HepG2 (cell line): Measurements from ENCODE around the gene EIF5A. TPM values are rescaled to one million over a fixed set of nuclear protein-coding genes. Genes with fewer than 3 reads are reported as not detected.

Source experiments
- ADNP ChIP-seq: sonication (generic); formaldehyde crosslinking; IDR thresholded peaks from 2 replicates; pipeline ENCODE4 v1.4.0; 2020; ENCODE audit warnings: missing genetic modification reagents
- E2F5 ChIP-seq: sonication (generic); formaldehyde crosslinking; conservative IDR thresholded peaks from 2 replicates; pipeline ENCODE4 v1.4.0; 2020; ENCODE audit warnings: missing genetic modification reagents
- GTF2F1 ChIP-seq: fragments of 150-350 bp; IDR thresholded peaks from 2 replicates; pipeline ENCODE4 v1.6.1; 2014; ENCODE audit warnings: low read length
- HIVEP1 ChIP-seq: sonication (generic); formaldehyde crosslinking; IDR thresholded peaks from 2 replicates; pipeline ENCODE4 v1.4.0; 2020; ENCODE audit warnings: mild to moderate bottlenecking, missing genetic modification reagents
- KDM4B ChIP-seq: sonication (generic); formaldehyde crosslinking; IDR thresholded peaks from 2 replicates; pipeline ENCODE4 v1.4.0; 2020; ENCODE audit warnings: missing genetic modification reagents
- KLF13 ChIP-seq: sonication (generic); formaldehyde crosslinking; IDR thresholded peaks from 2 replicates; pipeline ENCODE4 v1.4.0; 2020; ENCODE audit warnings: mild to moderate bottlenecking, missing genetic modification reagents
- LRRFIP1 ChIP-seq: sonication (generic); formaldehyde crosslinking; conservative IDR thresholded peaks from 2 replicates; pipeline ENCODE4 v1.4.0; 2020; ENCODE audit warnings: missing genetic modification reagents
- MEF2D ChIP-seq: sonication (generic); formaldehyde crosslinking; IDR thresholded peaks from 2 replicates; pipeline ENCODE4 v1.5.1; 2020; ENCODE audit warnings: mild to moderate bottlenecking, missing genetic modification reagents
- PAF1 ChIP-seq: IDR thresholded peaks from 2 replicates; pipeline ENCODE4 v1.6.1; 2016; ENCODE audit warnings: missing genetic modification reagents, missing compliant biosample characterization
- REXO4 ChIP-seq: sonication (generic); formaldehyde crosslinking; IDR thresholded peaks from 2 replicates; pipeline ENCODE4 v1.8.0; 2022; ENCODE audit warnings: missing genetic modification reagents, mild to moderate bottlenecking, borderline replicate concordance
- RNF219 ChIP-seq: sonication (generic); formaldehyde crosslinking; IDR thresholded peaks from 2 replicates; pipeline ENCODE4 v1.5.0; 2020; ENCODE audit warnings: mild to moderate bottlenecking, missing genetic modification reagents
- SATB2 ChIP-seq: sonication (generic); formaldehyde crosslinking; IDR thresholded peaks from 2 replicates; pipeline ENCODE4 v1.5.0; 2020; ENCODE audit warnings: missing genetic modification reagents
- SIN3B ChIP-seq: fragments of 150-350 bp; IDR thresholded peaks from 2 replicates; pipeline ENCODE4 v1.6.1; 2014; ENCODE audit warnings: low read length
- SP140L ChIP-seq: sonication (generic); formaldehyde crosslinking; IDR thresholded peaks from 2 replicates; pipeline ENCODE4 v1.4.0; 2020; ENCODE audit warnings: missing genetic modification reagents, borderline replicate concordance
- TFE3 ChIP-seq: IDR thresholded peaks from 2 replicates; pipeline ENCODE4 v1.6.1; 2016
- USF2 ChIP-seq, 2 experiments: sonication (generic) in 1 of 2; formaldehyde crosslinking in 1 of 2; IDR thresholded peaks; 2 replicates each; pipeline versions ENCODE4 v1.5.1 to v1.6.1; 2011 to 2020; ENCODE audit warnings: borderline replicate concordance in 1 of 2, low read depth in 1 of 2, low read length in 1 of 2, mild to moderate bottlenecking in 1 of 2, missing genetic modification reagents in 1 of 2, moderate library complexity in 1 of 2
- ZBTB7A ChIP-seq: sonication (generic); formaldehyde crosslinking; IDR thresholded peaks from 2 replicates; pipeline ENCODE4 v1.8.0; 2022; ENCODE audit warnings: mild to moderate bottlenecking, missing genetic modification reagents
- ZNF484 ChIP-seq: sonication (generic); formaldehyde crosslinking; IDR thresholded peaks from 2 replicates; pipeline ENCODE4 v1.5.1; 2020; ENCODE audit warnings: mild to moderate bottlenecking, low read depth, missing genetic modification reagents, borderline replicate concordance
- ZNF580 ChIP-seq: IDR thresholded peaks from 2 replicates; pipeline ENCODE4 v1.6.1; 2016; ENCODE audit warnings: low read depth, borderline replicate concordance
- polyA plus RNA-seq, 8 experiments: library from polyadenylated mRNA; depleted of rRNA in 3 of 8; stranded (reverse) in 7 of 8; unstranded in 1 of 8; fragments of >200 nt; fragmentation: Illumina TruSeq in 4 of 8; extraction: Trizol in 4 of 8; gene quantifications; 2 replicates each; pipeline versions ENCODE4 v1.2.1 to v1.2.3, GENCODE V29; 2011 to 2016; ENCODE audit warnings: low read depth in 4 of 8, missing spikeins in 1 of 8, mixed read lengths in 1 of 8; ENCODE audit not compliant: insufficient read depth in 1 of 8
- total RNA-seq, 5 experiments: library from RNA; depleted of rRNA; stranded (reverse); fragments of >200 nt; fragmentation: Illumina TruSeq; extraction: Trizol; gene quantifications; 2 replicates each; pipeline ENCODE4 v1.2.3, GENCODE V29; 2016; ENCODE audit warnings: low read depth in 1 of 5

EIF5A gene
- total and polyA plus RNA-seq, 2 of the 13 experiments (the other 11 are each of a cell fraction or from before 2014, with no cell fraction given), result 319 to 337 TPM

GRCh38 chr17:7314719-7315569 is 7.5 kb downstream of the EIF5A start, which contains the start of gene GPS2 (continued):
- TF ChIP-seq ZNF580 (CRISPR knock-in tag), result peak; percentile 85; the same call in 1 of the 2 replicates
- TF ChIP-seq GTF2F1, result no peak
- no peak for TF ChIP-seq ZBTB7A (CRISPR knock-in tag)
- peak; percentile 69 for TF ChIP-seq E2F5
- TF ChIP-seq KLF13 (CRISPR knock-in tag), result no peak
- no peak for TF ChIP-seq REXO4 (CRISPR knock-in tag)
- no peak for TF ChIP-seq MEF2D (CRISPR knock-in tag)
- TF ChIP-seq SATB2, result no peak
- no peak for TF ChIP-seq PAF1 (CRISPR knock-in tag)
- no peak for TF ChIP-seq ADNP (CRISPR knock-in tag)
- TF ChIP-seq SP140L (CRISPR knock-in tag), result no peak
- no peak for TF ChIP-seq LRRFIP1
- TF ChIP-seq TFE3 (CRISPR knock-in tag), result peak; percentile 49; the same call in 1 of the 2 replicates
- no peak for TF ChIP-seq USF2 (IDR thresholded peaks at IDR 0.05; ENCODE audit: low read depth, low read length)
- no peak for TF ChIP-seq USF2 (CRISPR knock-in tag; IDR thresholded peaks at IDR 0.05; ENCODE audit: borderline replicate concordance)
- peak; percentile 77; the same call in 1 of the 2 replicates for TF ChIP-seq SIN3B
- no peak for TF ChIP-seq ZNF484 (CRISPR knock-in tag)
- peak; percentile 35; the same call in 1 of the 2 replicates for TF ChIP-seq HIVEP1 (CRISPR knock-in tag)
- TF ChIP-seq KDM4B (CRISPR knock-in tag), result peak; percentile 85
- no peak for TF ChIP-seq RNF219
